ENCODE measurements around the gene SESN1. TPM values are rescaled to one million over a fixed set of nuclear protein-coding genes. Genes with fewer than 3 reads are reported as not detected.

Gene SESN1
- total RNA-seq, 1 experiment from 2014 or later: 30.2 TPM

DNA sequence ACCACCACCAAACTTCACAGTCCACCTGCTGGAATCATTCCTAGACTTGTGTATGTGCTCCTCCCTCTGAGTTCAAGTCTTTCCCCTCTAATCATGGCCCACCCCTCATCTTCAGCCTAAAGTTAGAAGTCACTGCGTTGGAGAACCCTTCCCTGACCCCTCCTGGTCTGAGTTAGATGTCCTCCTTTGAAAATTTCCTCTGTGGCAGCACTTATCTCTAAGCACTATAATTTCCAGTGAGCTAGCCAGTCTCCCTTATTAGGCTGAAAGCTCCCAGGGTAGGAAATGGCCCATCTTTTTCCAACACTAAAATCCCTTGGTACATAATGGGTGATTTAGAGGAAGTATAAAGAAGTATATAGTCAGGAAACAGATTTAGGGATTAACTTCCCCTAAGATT lies 63.2 kb downstream of the SESN1 start:
- POLR2A ChIA-PET: no interaction called here
- ATAC-seq: no peak
- H3K27me3 Mint-ChIP-seq (ENCODE audit: low read depth): no peaks in the 10 kb centered on the region
- H3K9me3 Mint-ChIP-seq: no peaks in the 10 kb centered on the region
- H3K27ac Mint-ChIP-seq: no peak overlapping the region
- H3K4me1 Mint-ChIP-seq: no peaks in the 10 kb centered on the region
- DNase-seq (ENCODE audit: low spot score): no peak
- no peak overlapping the region for H3K4me3 Mint-ChIP-seq
- TF ChIP-seq CREB1 (CRISPR knock-in tag; IDR thresholded peaks at IDR 0.05) (no peak), NR1H2 (CRISPR knock-in tag; IDR thresholded peaks at IDR 0.05) (no peak), MXD4 (CRISPR knock-in tag; IDR thresholded peaks at IDR 0.05; ENCODE audit: borderline replicate concordance) (no peak), SMAD3 (CRISPR knock-in tag; IDR thresholded peaks at IDR 0.05; ENCODE audit: borderline replicate concordance) (no peak), ZNF232 (CRISPR knock-in tag; IDR thresholded peaks at IDR 0.05) (no peak)
- CTCF ChIA-PET: no interaction called here
- H3K36me3 Mint-ChIP-seq: no peaks in the 10 kb centered on the region

DNA sequence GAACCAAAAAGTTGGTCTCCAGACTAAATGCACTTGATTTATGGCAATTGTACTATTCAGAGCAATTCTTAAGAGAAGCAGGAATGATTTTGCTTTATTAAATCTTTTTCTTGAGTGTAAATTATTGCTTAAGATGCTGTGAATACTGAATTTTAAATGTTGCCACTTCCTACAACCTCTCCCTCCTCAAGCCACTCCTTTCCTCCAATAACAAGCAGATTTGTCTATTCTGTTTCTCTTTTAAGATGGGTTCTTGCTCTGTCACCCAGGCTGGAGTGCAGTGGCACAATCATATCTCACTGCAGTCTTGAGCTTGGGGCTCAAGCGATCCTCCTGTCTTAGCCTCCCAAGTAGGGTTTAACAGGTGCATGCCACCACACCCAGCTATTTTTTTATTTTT lies 65.3 kb downstream of the SESN1 start:
- H3K4me1 Mint-ChIP-seq: no peaks in the 10 kb centered on the region
- H3K36me3 Mint-ChIP-seq: no peaks in the 10 kb centered on the region
- ATAC-seq: no peak
- H3K4me3 Mint-ChIP-seq: no peak overlapping the region
- no peaks in the 10 kb centered on the region for H3K27me3 Mint-ChIP-seq (ENCODE audit: low read depth)
- DNase-seq (ENCODE audit: low spot score): no peak
- POLR2A ChIA-PET: no interaction called here
- no peak overlapping the region for H3K27ac Mint-ChIP-seq
- TF ChIP-seq CREB1 (CRISPR knock-in tag; IDR thresholded peaks at IDR 0.05): no peak
- TF ChIP-seq, protein P1, sequence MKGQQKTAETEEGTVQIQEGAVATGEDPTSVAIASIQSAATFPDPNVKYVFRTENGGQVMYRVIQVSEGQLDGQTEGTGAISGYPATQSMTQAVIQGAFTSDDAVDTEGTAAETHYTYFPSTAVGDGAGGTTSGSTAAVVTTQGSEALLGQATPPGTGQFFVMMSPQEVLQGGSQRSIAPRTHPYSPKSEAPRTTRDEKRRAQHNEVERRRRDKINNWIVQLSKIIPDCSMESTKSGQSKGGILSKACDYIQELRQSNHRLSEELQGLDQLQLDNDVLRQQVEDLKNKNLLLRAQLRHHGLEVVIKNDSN (CRISPR knock-in tag; IDR thresholded peaks at IDR 0.05): no peak
- TF ChIP-seq NFE2L1 (CRISPR knock-in tag; IDR thresholded peaks at IDR 0.05): no peak
- no peak for TF ChIP-seq FOXJ3 (CRISPR knock-in tag; IDR thresholded peaks at IDR 0.05; ENCODE audit: borderline replicate concordance)
- TF ChIP-seq FOXP1 (CRISPR knock-in tag; IDR thresholded peaks at IDR 0.05; ENCODE audit: borderline replicate concordance): no peak
- TF ChIP-seq ZNF232 (CRISPR knock-in tag; IDR thresholded peaks at IDR 0.05): no peak
- TF ChIP-seq, protein P2, sequence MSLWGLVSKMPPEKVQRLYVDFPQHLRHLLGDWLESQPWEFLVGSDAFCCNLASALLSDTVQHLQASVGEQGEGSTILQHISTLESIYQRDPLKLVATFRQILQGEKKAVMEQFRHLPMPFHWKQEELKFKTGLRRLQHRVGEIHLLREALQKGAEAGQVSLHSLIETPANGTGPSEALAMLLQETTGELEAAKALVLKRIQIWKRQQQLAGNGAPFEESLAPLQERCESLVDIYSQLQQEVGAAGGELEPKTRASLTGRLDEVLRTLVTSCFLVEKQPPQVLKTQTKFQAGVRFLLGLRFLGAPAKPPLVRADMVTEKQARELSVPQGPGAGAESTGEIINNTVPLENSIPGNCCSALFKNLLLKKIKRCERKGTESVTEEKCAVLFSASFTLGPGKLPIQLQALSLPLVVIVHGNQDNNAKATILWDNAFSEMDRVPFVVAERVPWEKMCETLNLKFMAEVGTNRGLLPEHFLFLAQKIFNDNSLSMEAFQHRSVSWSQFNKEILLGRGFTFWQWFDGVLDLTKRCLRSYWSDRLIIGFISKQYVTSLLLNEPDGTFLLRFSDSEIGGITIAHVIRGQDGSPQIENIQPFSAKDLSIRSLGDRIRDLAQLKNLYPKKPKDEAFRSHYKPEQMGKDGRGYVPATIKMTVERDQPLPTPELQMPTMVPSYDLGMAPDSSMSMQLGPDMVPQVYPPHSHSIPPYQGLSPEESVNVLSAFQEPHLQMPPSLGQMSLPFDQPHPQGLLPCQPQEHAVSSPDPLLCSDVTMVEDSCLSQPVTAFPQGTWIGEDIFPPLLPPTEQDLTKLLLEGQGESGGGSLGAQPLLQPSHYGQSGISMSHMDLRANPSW (CRISPR knock-in tag; conservative IDR thresholded peaks at IDR 0.05; ENCODE audit: low read depth): no peak
- TF ChIP-seq EMX1 (CRISPR knock-in tag; IDR thresholded peaks at IDR 0.05): no peak
- no peak for TF ChIP-seq ZNF532 (CRISPR knock-in tag; IDR thresholded peaks at IDR 0.05; ENCODE audit: borderline replicate concordance)
- CTCF ChIA-PET: interaction anchor here (1.0 to 1.1 kb wide), 2 partner anchors 136 to 181 kb away, joined by 3 read pairs; partner anchors contain the start of gene ARMC2
- no peaks in the 10 kb centered on the region for H3K9me3 Mint-ChIP-seq

DNA sequence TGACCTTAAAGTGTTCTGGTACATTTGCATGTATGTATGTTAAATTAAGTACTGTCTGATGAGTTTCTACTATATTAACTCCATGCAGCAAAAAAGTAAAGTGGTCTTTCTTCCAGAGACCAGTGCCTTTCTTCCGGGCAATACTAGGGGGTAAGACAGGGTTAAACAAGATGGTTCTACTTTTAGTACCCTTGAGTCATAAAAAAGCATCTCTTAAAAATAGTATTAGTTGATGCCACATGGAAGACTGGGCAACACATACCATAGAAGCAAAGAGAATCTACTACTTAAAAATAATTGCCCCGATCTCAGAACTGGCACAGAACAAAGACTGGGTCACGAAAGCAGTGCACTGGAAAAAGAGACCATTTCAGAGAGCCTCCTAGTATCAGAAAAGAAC lies 66.2 kb downstream of the SESN1 start:
- no peaks in the 10 kb centered on the region for H3K27me3 Mint-ChIP-seq (ENCODE audit: low read depth)
- no peak for ATAC-seq
- no peaks in the 10 kb centered on the region for H3K36me3 Mint-ChIP-seq
- no peak overlapping the region for H3K4me3 Mint-ChIP-seq
- ChIA-PET CTCF (no interaction called here), POLR2A (no interaction called here)
- DNase-seq (ENCODE audit: low spot score): no peak
- H3K4me1 Mint-ChIP-seq: no peaks in the 10 kb centered on the region
- H3K9me3 Mint-ChIP-seq: no peaks in the 10 kb centered on the region
- H3K27ac Mint-ChIP-seq: no peak overlapping the region
- TF ChIP-seq RELA (CRISPR knock-in tag; IDR thresholded peaks at IDR 0.05; ENCODE audit: borderline replicate concordance): no peak
- no peak for TF ChIP-seq EMX1 (CRISPR knock-in tag; IDR thresholded peaks at IDR 0.05)
- no peak for TF ChIP-seq ZBTB21 (CRISPR knock-in tag; IDR thresholded peaks at IDR 0.05; ENCODE audit: borderline replicate concordance)
- TF ChIP-seq MAX (CRISPR knock-in tag; IDR thresholded peaks at IDR 0.05): no peak
- TF ChIP-seq GRHL2 (CRISPR knock-in tag; IDR thresholded peaks at IDR 0.05; ENCODE audit: insufficient replicate concordance, severe bottlenecking): no peak
- TF ChIP-seq USF2 (CRISPR knock-in tag; IDR thresholded peaks at IDR 0.05): no peak
- TF ChIP-seq NFYB (CRISPR knock-in tag; conservative IDR thresholded peaks at IDR 0.05; ENCODE audit: low read depth): no peak
- TF ChIP-seq TP53 (CRISPR knock-in tag; IDR thresholded peaks at IDR 0.05): no peak
- no peak for TF ChIP-seq SMAD4 (CRISPR knock-in tag; IDR thresholded peaks at IDR 0.05)
- TF ChIP-seq, protein P1 (CRISPR knock-in tag; IDR thresholded peaks at IDR 0.05): no peak
